IMR-90 (cell line): ENCODE data around the gene ARMC9. TPM values are rescaled to one million over a fixed set of nuclear protein-coding genes. Genes with fewer than 3 reads are reported as not detected.

ENCODE experiments used
- ATAC-seq: fragments of 200-7000 bp; cut with Tn5 transposase; 2 replicates; pipeline ENCODE4 v1.9.1; 2020; ENCODE audit warnings: low read depth, mild to moderate bottlenecking, moderate library complexity
- BruUV-seq: library from RNA; stranded (reverse); fragments of 400-500 nt; replicated peaks from 2 replicates; lab custom pipeline; 2021; lab: Mats Ljungman, UMichigan
- CTCF ChIA-PET: fragments of 300-600 bp; formaldehyde crosslinking; extraction: SDS; loops from one replicate; lab custom pipeline; 2021; ENCODE audit warnings: antibody characterized with exemption; lab: Yijun Ruan, JAX
- POLR2A ChIA-PET: fragments of 300-600 bp; sonication (Branson Sonifier 250); formaldehyde crosslinking; loops from one replicate; lab custom pipeline; 2022; ENCODE audit warnings: antibody characterized with exemption; ENCODE audit not compliant: unreplicated experiment; lab: Charles Lee
- DNase-seq: peaks from one replicate; pipeline ENCODE4 v3.0.0; 2013
- H2AFZ ChIP-seq: replicated peaks from 2 replicates; pipeline ENCODE3; 2013; ENCODE audit warnings: low read length, mild to moderate bottlenecking; ENCODE audit not compliant: poor library complexity
- H2AK5ac ChIP-seq: 2 replicates; pipeline ENCODE4 v1.6.1; 2013; ENCODE audit warnings: low read depth, low read length, inconsistent platforms
- H2AK9ac ChIP-seq: replicated peaks from 2 replicates; pipeline ENCODE3; 2013; ENCODE audit warnings: mild to moderate bottlenecking, low read depth, low read length, moderate library complexity; ENCODE audit not compliant: poor library complexity
- H2BK120ac ChIP-seq: 2 replicates; pipeline ENCODE4 v1.6.1; 2013; ENCODE audit warnings: low read depth, low read length, inconsistent platforms
- H2BK15ac ChIP-seq: 3 replicates; pipeline ENCODE4 v1.6.1; 2013; ENCODE audit warnings: low read depth, low read length, inconsistent platforms
- H2BK20ac ChIP-seq: 2 replicates; pipeline ENCODE4 v1.6.1; 2013; ENCODE audit warnings: low read depth, mild to moderate bottlenecking, inconsistent platforms, low read length, moderate library complexity
- H2BK5ac ChIP-seq: 2 replicates; pipeline ENCODE4 v1.6.1; 2013; ENCODE audit warnings: mild to moderate bottlenecking, low read depth, low read length, inconsistent platforms; ENCODE audit not compliant: poor library complexity, severe bottlenecking
- H3K14ac ChIP-seq: replicated peaks from 2 replicates; pipeline ENCODE4 v1.6.1; 2013; ENCODE audit warnings: low read depth, low read length, inconsistent platforms
- H3K18ac ChIP-seq: 2 replicates; pipeline ENCODE4 v1.6.1; 2013; ENCODE audit warnings: low read depth, low read length, control low read depth
- H3K23ac ChIP-seq: 2 replicates; pipeline ENCODE4 v1.6.1; 2013; ENCODE audit warnings: low read depth, low read length, inconsistent platforms
- H3K27ac ChIP-seq: 2 replicates; pipeline ENCODE4 v1.5.1; 2013; ENCODE audit warnings: mild to moderate bottlenecking, control low read depth, low read length; ENCODE audit not compliant: insufficient read depth
- H3K27me3 ChIP-seq: 2 replicates; pipeline ENCODE4 v1.6.1; 2013; ENCODE audit warnings: low read length; ENCODE audit not compliant: control insufficient read depth, insufficient read depth
- H3K36me3 ChIP-seq: 2 replicates; pipeline ENCODE4 v1.6.1; 2013; ENCODE audit warnings: low read length, mixed read lengths; ENCODE audit not compliant: control insufficient read depth, insufficient read depth
- H3K4ac ChIP-seq: 2 replicates; pipeline ENCODE4 v1.6.1; 2013; ENCODE audit warnings: low read depth, low read length, inconsistent platforms
- H3K4me1 ChIP-seq: 2 replicates; pipeline ENCODE4 v1.6.1; 2013; ENCODE audit warnings: low read length, mixed read lengths; ENCODE audit not compliant: control insufficient read depth, insufficient read depth
- H3K4me2 ChIP-seq: 2 replicates; pipeline ENCODE4 v1.6.1; 2013; ENCODE audit warnings: low read depth, mild to moderate bottlenecking, control low read depth, low read length, moderate library complexity
- H3K4me3 ChIP-seq: 2 replicates; pipeline ENCODE4 v1.5.1; 2013; ENCODE audit warnings: low read depth, mild to moderate bottlenecking, control low read depth, low read length, moderate library complexity; ENCODE audit not compliant: insufficient read depth
- H3K56ac ChIP-seq: 2 replicates; pipeline ENCODE4 v1.6.1; 2013; ENCODE audit warnings: low read length, inconsistent platforms; ENCODE audit not compliant: insufficient read depth; ENCODE audit errors: extremely low read depth
- H3K79me1 ChIP-seq, 2 experiments: 2 replicates each; pipeline ENCODE4 v1.6.1; 2013; ENCODE audit warnings: low read length in 2 of 2, inconsistent platforms in 1 of 2, low read depth in 1 of 2
- H3K9ac ChIP-seq: 2 replicates; pipeline ENCODE4 v1.6.1; 2013; ENCODE audit warnings: low read depth, low read length, control low read depth
- H3K9me1 ChIP-seq: 2 replicates; pipeline ENCODE4 v1.6.1; 2013; ENCODE audit warnings: low read length, inconsistent platforms; ENCODE audit not compliant: insufficient read depth
- H3K9me3 ChIP-seq: 2 replicates; pipeline ENCODE4 v1.6.1; 2013; ENCODE audit warnings: low read length; ENCODE audit not compliant: control insufficient read depth, insufficient read depth
- H4K20me1 ChIP-seq: 2 replicates; pipeline ENCODE4 v1.6.1; 2013; ENCODE audit warnings: low read length, inconsistent platforms; ENCODE audit not compliant: insufficient read depth
- H4K5ac ChIP-seq: 2 replicates; pipeline ENCODE4 v1.6.1; 2013; ENCODE audit warnings: mild to moderate bottlenecking, low read depth, low read length, control low read depth
- H4K8ac ChIP-seq, 2 experiments: 2 replicates each; pipeline ENCODE4 v1.6.1; 2013; ENCODE audit warnings: low read depth in 2 of 2, low read length in 2 of 2, control low read depth in 1 of 2, inconsistent platforms in 1 of 2
- H4K91ac ChIP-seq: 2 replicates; pipeline ENCODE4 v1.6.1; 2013; ENCODE audit warnings: low read depth, low read length, inconsistent platforms; ENCODE audit not compliant: insufficient read depth
- BHLHE40 ChIP-seq: fragments of 150-350 bp; IDR thresholded peaks from 2 replicates; pipeline ENCODE4 v1.6.1; 2016; ENCODE audit warnings: mild to moderate bottlenecking, low read depth, low read length
- MAFK ChIP-seq: IDR thresholded peaks from 2 replicates; pipeline ENCODE4 v1.6.1; 2012; ENCODE audit warnings: low read depth, low read length, improper control_type of control experiment
- NFE2L2 ChIP-seq: fragments of 150-350 bp; IDR thresholded peaks from 2 replicates; pipeline ENCODE4 v1.6.1; 2016; ENCODE audit warnings: low read depth, mild to moderate bottlenecking, low read length
- WGBS, 2 experiments: methylation state at CpG; one replicate each; pipeline versions ENCODE4 v1.1.5 to v1.1.7; 2013; ENCODE audit warnings: missing lambda C conversion rate in 2 of 2; ENCODE audit not compliant: insufficient read length in 1 of 2; ENCODE audit errors: extremely low coverage in 2 of 2; 5-methylcytosine and 5-hydroxymethylcytosine counted together
- dilution Hi-C: fragments of 300-500 bp; cut with HindIII; formaldehyde crosslinking; loops from one replicate; pipeline ENCODE4 v1.14.3; 2018; ENCODE audit warnings: low sequenced_read_pairs; ENCODE audit not compliant: unreplicated experiment
- in situ Hi-C: fragments of 300-500 bp; cut with MboI; formaldehyde crosslinking; loops from 3 replicates; pipeline ENCODE4 v1.14.3; 2019; ENCODE audit warnings: low sequenced_read_pairs, inconsistent platforms, mixed read lengths
- intact Hi-C: fragments of 100-400 bp; cut with micrococcal nuclease; formaldehyde crosslinking; loops from 2 replicates; pipeline ENCODE4 v1.10.0; 2022
- polyA plus RNA-seq, 3 experiments: library from polyadenylated mRNA; depleted of rRNA; stranded (reverse); fragments of >200 nt; gene quantifications; 2 replicates each; pipeline ENCODE4 v1.2.3, GENCODE V29; 2012; ENCODE audit warnings: low replicate concordance in 1 of 3
- total RNA-seq: library from RNA; depleted of rRNA; stranded (reverse); fragments of >200 nt; gene quantifications from 2 replicates; pipeline ENCODE4 v1.2.3, GENCODE V29; 2012

ARMC9 gene
- total and polyA plus RNA-seq, 2 of the 4 experiments (the other 2 are of a cell fraction), result 36.0 to 46.6 TPM

DNA sequence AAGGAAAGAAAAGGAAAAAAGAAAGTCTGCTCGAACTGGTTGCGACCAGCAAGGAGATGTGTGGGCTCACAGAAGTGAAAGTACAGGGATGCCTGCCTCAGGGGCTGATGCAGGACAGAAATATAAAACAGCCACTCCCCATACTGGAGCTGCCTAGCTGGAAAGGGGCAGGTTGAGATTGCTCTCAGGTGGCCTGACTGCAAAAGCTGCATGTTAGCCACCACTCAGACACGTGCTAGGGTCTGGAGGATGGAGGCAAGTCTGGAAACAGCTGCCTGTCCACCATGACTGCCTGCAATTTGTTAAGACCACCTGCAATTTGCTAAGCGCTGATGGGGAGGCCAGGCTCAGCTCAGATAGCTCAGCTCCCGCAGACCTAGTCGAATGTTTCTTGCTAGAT is 215.0 kb downstream of the ARMC9 start:
- Histone ChIP-seq H2BK15ac (no peak overlapping the region), H2AFZ (peak overlapping the region; percentile 43), H2AK5ac (no peak overlapping the region), H3K18ac (no peak overlapping the region), H3K4ac (no peak overlapping the region; the same call in 1 of the 2 replicates), H3K4me1 (0 out of 2 replicates have a peak, but pooled peaks cover 3% of the 10 kb centered on the region), H3K79me1 (no peaks in the 10 kb centered on the region), H2BK20ac (no peak overlapping the region), H3K23ac (no peak overlapping the region), H3K14ac (no peak overlapping the region; the same call in 1 of the 2 replicates), H3K9me1 (no peaks in the 10 kb centered on the region), H4K91ac (no peak overlapping the region), H3K56ac (no peak overlapping the region), H2BK5ac (no peak overlapping the region), H3K4me3 (no peak overlapping the region), H3K27ac (no peak overlapping the region), H4K8ac (no peak overlapping the region), H3K27me3 (no peaks in the 10 kb centered on the region), H2AK9ac (peak overlapping the region; percentile 85), H3K4me2 (no peak overlapping the region), H3K36me3 (no peaks in the 10 kb centered on the region), H3K9me3 (no peaks in the 10 kb centered on the region), H4K5ac (no peak overlapping the region), H2BK120ac (0 out of 2 replicates have a peak overlapping the region, but pooled peaks have one; percentile 32), H3K9ac (no peak overlapping the region), H4K20me1 (no peaks in the 10 kb centered on the region)
- no TSS peak for BruUV-seq
- POLR2A ChIA-PET, result no interaction called here
- CTCF ChIA-PET, result interaction anchor here (1.3 to 1.8 kb wide), 2 partner anchors 15 to 186 kb away, joined by 3 to 5 read pairs; no protein-coding TSS in a partner anchor
- 67% methylated on average over 1 of the region's 6 CpGs; no CpG with 5 or more reads in 1 of the 2 experiments for WGBS, 2 experiments
- intact Hi-C loops, result loop anchor here (2.0 kb wide), 2 partner anchors 309 to 511 kb away; no protein-coding TSS in a partner anchor
- ATAC-seq (no peak), DNase-seq (no peak)
- dilution Hi-C loops, result no loop called here
- in situ Hi-C loops, result loop anchor here (5.0 to 10.0 kb wide), 3 partner anchors 116 to 309 kb away; no protein-coding TSS in a partner anchor
- TF ChIP-seq NFE2L2 (no peak), BHLHE40 (no peak), MAFK (no peak)
